Cerebellar cortex (tissue), 1 donor: ENCODE data around the gene CYP2W1.
"Not testable (repeated sequence)": the region's sequence is repeated elsewhere in the genome, so short reads cannot be mapped to it uniquely, and the experiment has no call there.

Experiments
- DNase-seq: peaks from one replicate; pipeline ENCODE4 v3.0.0-alpha.2; 2015; ENCODE audit warnings: low spot score

Gene CYP2W1

GRCh38 chr7:997404-998395, 14.7 kb downstream of the CYP2W1 start:
- peak; percentile 47 for DNase-seq

- no peak for DNase-seq
Observed at GRCh38 chr7:999149-999879, 16.3 kb downstream of the CYP2W1 start.

GRCh38 chr7:999941-1000935, 17.3 kb downstream of the CYP2W1 start:
- DNase-seq = no peak

GRCh38 chr7:1001069-1001770, 18.2 kb downstream of the CYP2W1 start:
- DNase-seq = peak; percentile 64

GRCh38 chr7:1002026-1002425, 19.0 kb downstream of the CYP2W1 start:
- not testable (repeated sequence) for DNase-seq

GRCh38 chr7:1002445-1002844, 19.5 kb downstream of the CYP2W1 start:
- DNase-seq = not testable (repeated sequence)

GRCh38 chr7:1004018-1004852, 21.3 kb downstream of the CYP2W1 start:
- no peak for DNase-seq

- no peak for DNase-seq
Observed at GRCh38 chr7:1005303-1005702, 22.3 kb downstream of the CYP2W1 start.

- no peak for DNase-seq
Observed at GRCh38 chr7:1007901-1008300, 24.9 kb downstream of the CYP2W1 start.

- DNase-seq = no peak
Observed at GRCh38 chr7:1008733-1009363, 25.9 kb downstream of the CYP2W1 start.

- DNase-seq = no peak
Observed at GRCh38 chr7:1009747-1010146, 26.8 kb downstream of the CYP2W1 start.

GRCh38 chr7:1010226-1010625, 27.2 kb downstream of the CYP2W1 start:
- no peak for DNase-seq

- DNase-seq = no peak
Observed at GRCh38 chr7:1011297-1012003, 28.5 kb downstream of the CYP2W1 start.

GRCh38 chr7:1012004-1012715, 29.2 kb downstream of the CYP2W1 start:
- DNase-seq = no peak

GRCh38 chr7:1012716-1013095, 29.7 kb downstream of the CYP2W1 start:
- no peak for DNase-seq

- DNase-seq = no peak
Observed at GRCh38 chr7:1013581-1013980, 30.6 kb downstream of the CYP2W1 start.

GRCh38 chr7:1014681-1015080, 31.7 kb downstream of the CYP2W1 start:
- DNase-seq = no peak
